AML-193 (cell line): Measurements from ENCODE around the gene HSPB7.
A peak's percentile ranks its signal among the peaks of the same experiment; 100 is the strongest.
"Not testable (repeated sequence)": the region's sequence is repeated elsewhere in the genome, so short reads cannot be mapped to it uniquely, and the experiment has no call there.

Experiments used
- DNase-seq, 2 experiments: peaks; one replicate each; lab custom pipeline; 2025; lab: John Stamatoyannopoulos, UW

Gene HSPB7

DNA sequence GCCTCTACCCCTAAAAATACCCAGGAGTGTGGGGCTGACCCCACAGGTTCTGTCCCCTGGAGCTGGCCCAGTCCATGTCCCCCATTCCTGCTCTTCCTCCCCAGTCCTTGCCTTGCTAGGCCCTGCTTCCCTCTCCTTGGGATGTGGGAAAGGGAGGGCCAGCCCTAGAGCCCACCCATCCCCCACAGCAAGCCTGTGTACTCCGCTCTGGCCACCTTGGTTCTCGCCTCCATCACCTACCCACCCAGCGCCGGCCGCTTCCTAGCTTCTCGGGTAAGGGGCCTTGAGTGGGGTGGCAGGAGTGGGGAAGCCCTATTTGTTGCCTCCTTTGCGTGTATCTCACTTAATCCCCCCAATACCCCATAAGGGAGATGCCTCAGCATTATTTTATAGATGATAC, 32.5 kb upstream of the HSPB7 start:
- DNase-seq = no peak

DNA sequence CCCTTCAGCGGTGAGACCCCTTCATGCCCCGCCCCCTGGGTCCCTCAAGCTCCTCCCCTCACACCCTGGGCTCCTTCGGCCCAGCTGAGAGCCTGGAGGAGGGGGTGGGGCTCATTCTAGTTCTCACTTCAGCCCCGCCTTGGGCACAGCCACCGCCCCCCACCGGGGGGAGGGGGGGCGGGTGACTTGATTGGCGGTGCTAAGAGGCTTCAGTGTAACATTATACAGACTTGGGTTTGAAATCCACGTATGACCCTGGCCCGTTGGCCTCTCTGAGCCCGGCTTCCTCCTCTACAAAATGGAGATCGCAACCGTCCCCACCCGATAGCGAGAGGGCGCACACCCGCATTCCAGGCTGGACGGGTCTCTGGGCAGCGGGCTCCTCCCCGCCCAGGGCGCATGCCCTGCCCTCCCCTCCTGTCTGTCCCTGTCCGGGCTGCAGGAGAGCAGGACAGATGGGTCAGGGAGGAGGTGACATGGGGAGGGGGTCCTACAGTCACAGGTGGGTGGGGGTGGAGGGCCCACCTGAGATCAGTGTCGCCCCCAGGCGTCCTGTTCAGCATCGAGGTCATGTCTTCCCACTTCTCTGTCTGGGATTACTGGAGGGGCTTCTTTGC, 30.8 kb upstream of the HSPB7 start:
- no peak for DNase-seq

DNA sequence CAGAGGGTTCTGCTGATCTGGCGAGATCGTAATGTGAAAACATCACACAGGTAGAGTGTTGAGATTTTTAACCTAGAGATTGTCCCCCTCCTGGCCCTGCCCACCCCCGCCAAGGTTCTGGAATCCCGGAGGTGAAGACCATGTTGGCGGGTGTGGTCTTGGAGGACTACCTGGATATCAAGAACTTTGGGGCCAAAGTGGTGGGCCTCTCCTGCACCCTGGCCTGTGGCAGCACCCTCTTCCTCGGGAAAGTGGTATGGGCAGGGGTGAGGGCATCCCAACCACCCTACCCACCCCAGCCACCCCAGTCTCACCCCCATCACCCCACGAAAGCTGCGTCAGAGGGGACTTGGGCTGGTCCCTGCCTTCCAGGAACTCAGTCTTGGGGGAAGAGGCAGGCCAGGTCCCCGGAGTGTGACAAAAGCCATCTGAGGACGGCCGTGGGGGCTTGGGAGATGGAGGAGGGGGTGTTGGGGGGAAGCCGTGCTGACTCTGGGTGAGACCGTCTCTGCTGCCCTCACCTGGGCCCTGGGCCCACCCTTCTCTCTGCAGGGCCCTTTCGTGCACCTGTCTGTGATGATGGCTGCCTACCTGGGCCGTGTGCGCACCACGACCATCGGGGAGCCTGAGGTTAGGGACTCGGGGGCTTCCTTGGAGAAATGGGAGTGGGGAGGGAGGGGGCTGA, 30.1 kb upstream of the HSPB7 start:
- DNase-seq = no peak

DNA sequence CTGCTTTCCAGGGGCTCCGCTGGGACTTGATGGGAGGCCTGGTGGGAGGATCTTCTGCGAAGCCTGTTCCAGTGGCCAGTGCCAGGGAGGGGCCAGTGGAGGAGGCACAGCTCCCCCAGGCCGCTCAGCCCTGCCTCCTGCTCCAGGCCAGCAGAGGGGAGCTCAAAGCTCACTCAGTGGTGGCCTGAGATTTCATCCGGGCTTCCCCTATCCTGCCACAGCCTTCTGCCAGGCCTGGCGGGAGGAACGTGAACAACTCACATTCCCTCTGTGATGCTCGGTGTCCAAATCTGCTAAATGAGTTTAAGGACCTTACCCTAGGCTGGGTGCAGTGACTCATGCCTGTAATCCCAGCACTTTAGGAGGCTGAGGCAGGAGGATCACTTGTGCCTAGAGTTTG, 29.0 kb upstream of the HSPB7 start:
- DNase-seq = no peak

DNA sequence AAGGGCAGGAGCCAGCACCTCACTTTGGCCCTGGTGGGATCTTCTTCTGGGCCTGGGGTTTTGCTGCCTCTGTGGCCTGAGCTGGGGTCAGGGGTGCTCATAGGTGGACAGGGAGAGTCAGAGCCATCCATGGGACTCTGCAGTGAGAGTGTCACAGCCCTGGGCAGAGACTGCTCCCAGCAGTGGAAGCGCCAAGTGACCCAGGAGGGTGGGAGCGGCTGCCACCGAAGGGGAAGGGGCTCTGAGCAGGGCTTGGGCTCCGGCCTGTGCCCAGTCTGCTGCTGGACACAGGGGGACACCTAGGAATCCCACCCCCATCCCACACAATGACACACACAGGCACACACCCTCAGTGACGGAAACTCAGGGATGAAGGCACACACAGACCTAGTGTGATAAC, 26.1 kb upstream of the HSPB7 start:
- no peak for DNase-seq

DNA sequence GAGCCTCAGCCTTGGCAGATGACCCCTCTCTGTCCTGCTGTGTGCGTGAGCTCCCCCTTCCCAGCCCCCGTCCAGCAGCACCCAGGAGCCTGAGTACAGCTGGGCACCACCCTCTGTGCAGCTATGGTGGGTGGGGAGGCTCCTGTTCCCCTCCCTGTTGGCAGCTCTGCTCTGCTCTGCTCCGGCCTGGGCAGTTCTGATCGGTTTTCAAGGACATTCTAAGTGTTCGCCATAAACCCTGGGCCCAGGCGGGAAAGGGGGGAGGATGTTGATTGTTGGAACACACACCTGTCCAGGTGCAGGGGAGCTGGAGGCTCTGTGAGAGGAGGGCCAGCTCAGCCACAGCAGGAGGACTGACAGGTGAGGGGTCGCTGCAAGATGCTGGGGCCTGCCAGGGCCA, 25.7 kb upstream of the HSPB7 start, which contains the start of gene CLCNKB:
Gene CLCNKB (plus strand): TSS at position 262 of the 400 bp plus-strand sequence. CDS start 711 bp downstream, outside the sequence.
- DNase-seq = no peak

DNA sequence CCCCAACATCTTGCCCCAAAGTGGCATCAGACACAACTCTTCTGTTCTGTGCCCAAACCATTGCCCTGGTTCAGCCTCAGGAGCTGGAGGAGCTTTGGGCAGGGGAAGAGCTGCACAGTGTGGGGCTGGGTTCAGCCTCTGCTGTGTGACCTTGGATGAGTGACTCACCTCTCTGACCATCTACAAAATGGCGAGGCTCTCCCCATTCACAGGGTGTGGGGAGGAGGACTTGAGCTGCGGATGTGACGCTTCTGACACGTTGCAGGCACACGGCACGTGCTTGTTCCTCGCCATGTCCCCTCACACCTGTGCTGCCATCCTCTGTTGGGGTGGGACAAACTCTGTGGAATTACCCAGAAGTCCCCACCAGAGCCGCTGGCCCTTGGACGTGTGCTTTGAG, 24.8 kb upstream of the HSPB7 start:
- DNase-seq = not testable (repeated sequence)

DNA sequence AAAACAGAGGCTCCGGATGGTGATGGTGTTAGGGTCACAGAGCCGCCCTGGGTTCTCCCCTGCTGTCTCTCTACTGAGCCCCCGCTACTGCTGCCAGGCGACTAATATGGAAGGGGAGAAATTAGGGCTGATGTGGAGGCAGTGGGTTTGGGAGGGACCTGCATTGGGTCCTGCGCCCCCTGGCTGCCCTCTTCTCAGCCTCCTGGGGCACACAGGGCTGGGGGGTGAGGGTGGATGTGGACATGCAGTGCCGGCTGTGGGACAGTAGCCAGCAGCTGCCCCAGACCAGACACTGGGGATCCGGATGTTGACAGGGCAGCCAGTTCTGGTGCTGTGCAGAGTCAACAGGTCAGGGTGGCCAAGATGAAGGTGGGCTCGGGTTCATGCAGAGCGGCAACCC, 24.3 kb upstream of the HSPB7 start:
- DNase-seq = no peak

DNA sequence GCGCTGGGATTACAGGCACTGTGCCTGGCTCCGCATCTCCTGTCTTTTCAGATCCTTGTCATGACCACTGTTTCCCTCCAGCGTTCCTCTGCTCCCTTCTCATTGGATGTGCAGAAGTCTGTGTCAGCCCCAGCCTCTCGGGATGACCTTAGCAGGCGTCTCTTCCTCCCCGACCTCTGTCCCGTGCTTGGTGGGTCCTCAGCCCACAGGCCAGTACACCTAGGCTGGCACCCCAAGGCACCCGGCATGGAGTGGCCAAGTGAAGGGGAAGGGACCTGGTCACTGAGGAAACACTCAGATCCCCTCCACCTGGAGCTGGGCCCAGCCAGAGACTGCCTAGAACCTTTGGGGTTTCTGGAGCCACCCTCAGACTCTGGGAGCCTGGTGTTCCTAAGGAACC, 23.4 kb upstream of the HSPB7 start:
- no peak for DNase-seq

DNA sequence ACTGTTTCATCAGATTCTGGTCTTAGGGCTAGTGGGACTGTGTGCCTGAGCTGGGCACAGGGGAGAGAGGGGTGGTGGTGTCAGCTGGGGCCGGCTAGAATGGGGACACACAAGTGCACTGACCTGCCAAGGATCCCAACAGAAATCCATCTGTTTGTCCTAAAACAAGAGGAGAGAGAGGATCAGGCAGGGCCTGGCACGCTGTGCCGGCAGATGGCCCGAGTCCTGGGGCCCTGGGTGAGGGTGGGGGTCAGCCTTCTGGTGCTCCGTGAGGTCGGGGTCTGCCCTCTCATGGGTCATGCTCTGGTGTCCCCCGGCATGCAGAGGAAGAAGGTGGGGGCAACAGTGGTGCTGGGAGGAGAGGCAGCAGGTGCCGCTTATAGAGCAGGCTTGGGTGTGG, 22.0 kb upstream of the HSPB7 start:
- DNase-seq = not testable (repeated sequence)

DNA sequence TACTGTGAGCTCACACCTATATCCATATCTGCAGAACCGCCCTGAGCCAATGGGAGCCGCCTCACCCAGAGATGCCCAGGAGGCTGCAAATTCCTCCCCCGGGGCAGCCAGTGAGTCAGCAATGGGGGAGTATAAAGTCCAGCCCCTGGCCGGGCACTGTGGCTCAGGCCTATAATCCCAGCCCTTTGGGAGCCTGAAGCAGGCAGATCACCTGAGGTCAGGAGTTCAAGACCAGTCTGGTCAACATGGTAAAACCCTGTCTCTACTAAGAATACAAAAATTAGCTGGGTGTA, 20.7 kb upstream of the HSPB7 start:
- DNase-seq = no peak

DNA sequence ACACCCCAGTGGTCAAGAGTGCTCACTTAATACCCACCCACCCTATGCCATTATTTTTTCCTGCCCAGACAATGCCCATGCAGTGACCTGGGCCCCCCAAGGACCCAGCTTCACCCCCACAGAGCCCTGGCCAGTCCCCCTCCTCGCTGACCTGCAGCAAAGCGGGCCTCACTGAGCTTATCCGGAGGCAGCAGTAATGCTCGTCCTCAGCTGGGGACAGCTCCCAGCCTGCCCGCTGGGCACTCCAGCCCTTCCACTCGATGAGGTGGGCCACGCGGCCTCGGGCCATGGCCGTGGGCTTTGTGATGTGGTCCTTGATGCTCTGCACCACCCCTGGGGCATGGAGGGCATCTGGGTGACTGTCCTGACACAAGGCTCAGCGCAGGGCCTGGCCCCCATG, 18.6 kb upstream of the HSPB7 start:
- not testable (repeated sequence) for DNase-seq

DNA sequence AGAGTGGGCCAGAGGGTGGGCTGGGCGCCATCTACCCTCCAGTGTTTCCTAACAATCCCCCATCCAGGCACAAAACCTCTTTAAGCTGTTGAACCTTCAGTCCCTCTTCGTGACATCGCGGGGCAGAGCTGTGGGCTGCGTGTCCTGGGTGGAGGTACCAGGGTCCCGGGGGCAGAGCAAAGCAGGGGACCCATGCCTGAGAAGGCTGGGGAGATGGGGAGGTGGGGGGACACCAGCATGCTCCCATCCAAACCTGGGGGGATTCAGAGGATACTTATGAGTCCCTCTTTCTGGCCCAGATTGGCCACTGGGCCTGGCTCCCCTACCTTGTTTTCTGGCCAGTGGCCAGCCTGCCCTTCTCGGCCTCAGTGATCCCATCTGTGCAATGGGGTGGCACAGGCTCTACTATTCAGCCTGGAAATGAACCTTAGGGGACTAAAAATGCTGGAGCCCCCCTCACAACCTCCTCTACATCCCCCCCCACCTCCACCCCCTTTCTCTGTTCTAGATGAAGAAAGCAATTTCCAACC, 15.3 kb upstream of the HSPB7 start:
- not testable (repeated sequence) for DNase-seq

DNA sequence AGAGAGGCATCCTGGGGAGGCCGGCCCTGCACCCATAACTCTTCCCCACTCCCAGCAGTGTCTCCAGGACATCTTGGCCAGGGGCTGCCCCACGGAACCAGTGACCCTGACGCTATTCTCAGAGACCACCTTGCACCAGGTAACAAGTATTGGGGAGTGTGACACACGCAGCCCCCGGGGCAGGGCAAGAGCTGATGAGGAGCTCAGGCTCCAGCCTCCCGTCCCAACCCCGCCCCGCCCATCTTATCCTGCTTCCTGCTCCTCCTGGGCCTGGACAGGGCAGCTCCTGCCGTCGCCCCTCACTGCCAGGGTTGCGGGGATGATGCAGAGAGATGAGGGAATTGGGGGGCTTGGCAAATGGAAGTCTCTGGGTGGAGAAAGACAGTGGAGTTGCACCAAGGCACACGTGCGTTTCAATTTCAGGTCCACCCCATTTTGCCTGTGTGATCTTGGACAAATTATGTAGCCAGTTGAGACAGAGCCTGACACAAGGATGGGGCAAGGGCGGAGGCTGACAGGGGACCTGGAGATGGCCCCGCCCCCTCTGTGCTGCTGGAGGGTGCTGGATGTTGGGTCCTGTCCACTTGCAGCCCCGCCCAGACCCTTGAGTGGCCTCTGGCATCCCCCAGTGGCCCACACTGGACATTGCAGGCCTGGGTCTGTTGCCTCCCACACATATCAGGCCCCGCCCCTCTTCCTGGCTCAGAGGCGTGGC, 14.7 kb upstream of the HSPB7 start:
- peak; percentile 30 to 59 for DNase-seq

DNA sequence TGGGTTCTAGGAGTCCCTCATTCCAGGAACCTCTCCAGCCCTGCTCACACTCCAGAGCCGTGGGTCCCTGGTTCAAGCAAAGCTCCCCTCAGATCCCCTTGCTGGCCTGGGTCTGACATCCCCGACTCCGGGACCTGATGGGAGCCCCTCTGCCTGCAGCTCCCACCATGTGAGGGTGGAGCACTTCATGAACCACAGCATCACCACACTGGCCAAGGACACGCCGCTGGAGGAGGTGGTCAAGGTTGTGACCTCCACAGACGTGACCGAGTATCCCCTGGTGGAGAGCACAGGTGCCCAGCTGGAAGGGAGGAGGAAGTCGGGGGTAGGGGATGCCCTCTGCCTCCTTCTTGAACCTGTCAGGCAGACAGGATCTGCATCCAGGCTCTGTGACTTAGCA, 13.7 kb upstream of the HSPB7 start:
- DNase-seq = no peak

DNA sequence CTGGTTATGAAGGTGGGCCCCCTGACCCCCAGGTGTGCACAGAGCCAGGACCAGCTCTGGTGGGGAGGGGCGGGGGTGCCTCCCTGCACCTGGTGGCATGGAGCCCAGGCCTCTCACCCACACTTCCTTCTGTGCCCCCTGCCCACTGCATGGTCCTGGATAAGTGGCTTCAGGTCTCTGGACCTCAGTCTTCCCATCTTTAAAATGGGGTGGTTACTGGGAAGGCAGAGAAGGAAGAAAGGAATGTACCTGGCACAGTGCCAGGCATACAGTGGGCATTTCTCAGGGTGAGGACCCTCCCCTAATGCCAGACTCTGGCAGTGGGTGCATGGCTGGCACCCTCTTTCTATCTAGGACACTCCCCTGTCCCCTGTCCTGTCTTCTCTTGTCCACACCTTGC, 11.4 kb upstream of the HSPB7 start:
- DNase-seq = no peak

DNA sequence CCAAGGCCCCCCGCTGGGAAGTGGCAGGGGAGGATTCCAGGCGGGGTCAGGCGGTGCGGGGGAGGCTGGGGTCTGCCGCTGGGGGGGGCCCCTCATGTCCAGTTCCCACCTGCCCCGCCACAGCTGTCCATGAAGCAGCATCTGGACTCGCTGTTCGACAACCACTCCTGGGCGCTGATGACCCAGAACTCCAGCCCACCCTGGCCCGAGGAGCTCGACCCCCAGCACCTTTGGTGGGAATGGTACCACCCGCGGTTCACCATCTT, 11.1 kb upstream of the HSPB7 start:
- DNase-seq = not testable (repeated sequence)

DNA sequence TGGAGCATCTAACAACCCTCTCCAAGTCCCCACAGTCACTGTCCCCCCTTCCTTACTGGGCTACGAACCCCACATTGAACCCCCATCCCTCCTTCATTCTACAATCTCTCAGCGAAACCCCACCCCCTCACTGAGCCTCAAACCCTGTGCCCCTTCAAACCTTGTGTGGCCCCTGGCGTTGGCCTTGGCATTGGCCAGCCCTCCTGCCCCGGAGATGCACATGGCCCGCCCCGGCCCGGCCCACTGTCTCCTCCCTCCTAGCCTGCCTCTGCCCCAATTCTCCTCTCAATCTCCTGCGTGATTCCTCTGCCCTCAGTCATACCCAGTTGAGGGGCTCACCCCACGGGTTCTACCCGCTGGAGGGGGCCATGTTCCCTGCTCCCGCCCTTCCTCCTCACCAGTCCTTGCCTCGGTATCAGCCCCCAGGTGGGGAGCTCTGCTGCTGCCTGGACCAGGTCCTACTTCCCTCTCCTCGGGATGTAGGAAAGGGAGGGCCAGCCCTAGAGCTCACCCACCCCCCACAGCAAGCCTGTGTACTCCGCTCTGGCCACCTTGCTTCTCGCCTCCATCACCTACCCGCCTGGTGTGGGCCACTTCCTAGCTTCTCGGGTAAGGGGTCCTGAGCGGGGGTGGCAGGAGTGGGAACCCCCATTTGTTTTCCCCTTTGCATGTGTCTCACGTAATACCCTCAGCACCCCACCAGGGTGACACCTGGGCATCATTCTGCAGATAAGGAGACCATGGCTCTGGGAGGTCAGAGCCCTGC, 10.6 kb upstream of the HSPB7 start:
- DNase-seq = no peak

DNA sequence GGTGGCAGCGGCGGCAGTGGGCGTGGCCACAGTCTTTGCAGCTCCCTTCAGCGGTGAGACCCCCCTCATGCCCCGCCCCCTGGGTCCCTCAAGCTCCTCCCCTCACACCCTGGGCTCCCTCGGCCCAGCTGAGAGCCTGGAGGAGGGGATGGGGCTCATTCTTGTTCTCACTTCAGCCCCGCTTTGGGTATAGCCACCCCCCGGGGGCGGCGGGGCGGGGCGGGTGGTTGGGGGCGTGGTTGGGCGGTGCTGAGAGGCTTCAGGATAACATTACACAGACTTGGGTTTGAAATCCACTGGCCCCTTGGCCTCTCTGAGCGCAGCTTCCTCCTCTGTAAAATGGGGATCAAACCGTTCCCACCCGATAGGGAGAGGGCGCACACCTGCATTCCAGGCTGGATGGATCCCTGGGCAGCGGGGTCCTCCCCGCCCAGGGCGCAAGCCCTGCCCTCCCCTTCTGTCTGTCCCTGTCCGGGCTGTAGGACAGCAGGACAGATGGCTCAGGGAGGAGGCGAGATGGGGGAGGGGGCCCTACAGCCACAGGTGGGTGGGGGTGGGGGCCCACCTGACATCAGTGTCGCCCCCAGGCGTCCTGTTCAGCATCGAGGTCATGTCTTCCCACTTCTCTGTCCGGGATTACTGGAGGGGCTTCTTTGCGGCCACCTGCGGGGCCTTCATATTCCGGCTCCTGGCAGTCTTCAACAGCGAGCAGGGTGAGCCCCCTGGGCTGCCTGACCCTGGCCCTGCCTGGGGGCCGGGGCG, 9.1 kb upstream of the HSPB7 start:
- DNase-seq = no peak

DNA sequence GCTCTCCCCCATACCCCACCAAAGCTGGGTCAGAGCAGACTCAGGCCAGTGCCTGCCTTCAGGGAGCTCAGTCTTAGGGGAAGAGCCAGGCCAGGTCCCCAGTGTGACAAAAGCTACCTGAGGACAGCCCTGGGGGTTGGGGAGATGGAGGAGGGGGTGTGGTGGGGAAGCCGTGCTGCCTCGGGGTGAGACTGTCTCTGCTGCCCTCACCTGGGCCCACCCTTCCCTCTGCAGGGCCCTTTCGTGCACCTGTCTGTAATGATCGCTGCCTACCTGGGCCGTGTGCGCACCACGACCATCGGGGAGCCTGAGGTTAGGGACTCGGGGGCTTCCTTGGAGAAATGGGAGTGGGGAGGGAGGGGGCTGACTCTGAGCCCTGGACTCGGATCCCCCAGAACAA, 8.5 kb upstream of the HSPB7 start:
- not testable (repeated sequence) for DNase-seq

DNA sequence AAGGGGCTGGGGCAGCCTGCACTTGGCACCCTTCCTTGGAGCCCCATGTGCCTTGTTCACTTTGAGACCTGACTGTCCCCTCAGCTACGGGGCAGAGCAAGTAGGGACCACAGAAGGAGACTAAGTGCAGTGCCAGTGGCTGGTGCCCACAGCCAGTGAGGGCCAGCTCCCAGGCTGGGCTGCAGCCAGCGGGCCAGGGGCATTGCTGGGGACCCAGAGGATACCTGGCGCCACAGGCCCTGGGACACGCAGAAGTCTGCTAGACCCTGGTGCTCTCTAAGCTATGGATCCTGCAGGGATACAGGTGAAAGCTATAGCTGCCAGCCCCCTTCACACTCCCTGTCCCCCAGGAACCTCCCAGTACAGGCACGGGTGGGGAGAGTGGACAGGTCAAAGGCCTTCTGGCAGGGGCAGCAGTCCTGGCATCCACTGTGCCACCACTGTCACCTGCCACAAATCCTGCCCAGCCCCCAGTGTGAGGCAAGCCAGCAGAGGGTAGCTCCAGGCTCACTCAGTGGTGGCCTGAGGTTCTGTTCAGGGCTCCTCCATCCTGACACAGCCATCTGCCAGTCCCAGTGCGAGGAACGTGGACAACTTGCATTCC, 5.3 kb upstream of the HSPB7 start:
- DNase-seq = no peak

DNA sequence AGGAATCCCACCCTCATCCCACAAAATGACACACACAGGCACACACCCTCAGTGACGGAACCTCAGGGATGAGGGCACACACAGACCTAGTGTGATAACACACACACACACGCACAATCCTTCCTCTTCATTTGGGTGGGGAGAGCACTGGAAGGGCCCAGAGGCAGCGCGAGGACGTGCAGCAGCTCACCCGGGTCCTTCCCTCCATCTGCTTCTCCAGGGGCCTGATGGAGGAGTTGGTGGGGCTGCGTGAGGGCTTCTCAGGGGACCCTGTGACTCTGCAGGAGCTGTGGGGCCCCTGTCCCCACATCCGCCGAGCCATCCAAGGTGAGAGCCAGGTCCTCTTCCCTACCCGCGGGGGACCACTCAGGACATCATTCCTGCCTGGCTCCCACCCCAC, 4.5 kb upstream of the HSPB7 start:
- no peak for DNase-seq
